Caco-2 (cell line): ENCODE results near the gene KHSRP. TPM values are rescaled to one million over a fixed set of nuclear protein-coding genes. Genes with fewer than 3 reads are reported as not detected.

Source experiments
- BruUV-seq: library from RNA; stranded (reverse); fragments of 400-500 nt; replicated peaks from 2 replicates; lab custom pipeline; 2021; lab: Mats Ljungman, UMichigan
- CTCF ChIA-PET: fragments of 300-600 bp; sonication (Branson Sonifier 250); formaldehyde crosslinking; loops from one replicate; lab custom pipeline; 2022; ENCODE audit warnings: antibody characterized with exemption; lab: Charles Lee
- POLR2A ChIA-PET: fragments of 300-600 bp; sonication (Branson Sonifier 250); formaldehyde crosslinking; loops from one replicate; lab custom pipeline; 2022; ENCODE audit warnings: antibody characterized with exemption; lab: Charles Lee
- DNase-seq, 2 experiments: peaks; one replicate each; pipeline versions ENCODE4 v3.0.0 to v3.0.0-alpha.2; 2020 to 2022
- H3K27me3 ChIP-seq: replicated peaks from 2 replicates; pipeline ENCODE4 v1.6.0; 2011; ENCODE audit warnings: low read length; ENCODE audit not compliant: control insufficient read depth, insufficient read depth
- H3K36me3 ChIP-seq: 2 replicates; pipeline ENCODE4 v1.5.1; 2011; ENCODE audit warnings: low read length; ENCODE audit not compliant: control insufficient read depth, insufficient read depth
- H3K4me1 ChIP-seq: fragments of 250-450 bp; sonication (Bioruptor Pico); 2 replicates; pipeline ENCODE4 v1.5.1; 2020; ENCODE audit warnings: mild to moderate bottlenecking
- H3K4me3 ChIP-seq: 2 replicates; pipeline ENCODE4 v1.5.1; 2011; ENCODE audit warnings: low read depth, mild to moderate bottlenecking, control low read depth, low read length
- H3K9me3 ChIP-seq: fragments of 250-450 bp; sonication (Bioruptor Pico); 2 replicates; pipeline ENCODE4 v1.5.1; 2020; ENCODE audit warnings: mild to moderate bottlenecking, moderate library complexity
- H3K27ac Mint-ChIP-seq: one replicate; pipeline ENCODE4 v1.8.0; 2022; ENCODE audit warnings: mixed read lengths; ENCODE audit not compliant: unreplicated experiment
- H3K27me3 Mint-ChIP-seq: one replicate; pipeline ENCODE4 v1.8.0; 2022; ENCODE audit warnings: mixed read lengths; ENCODE audit not compliant: insufficient read depth, unreplicated experiment
- H3K36me3 Mint-ChIP-seq: one replicate; pipeline ENCODE4 v1.8.0; 2022; ENCODE audit warnings: mild to moderate bottlenecking, mixed read lengths; ENCODE audit not compliant: insufficient read depth, unreplicated experiment
- H3K4me1 Mint-ChIP-seq: one replicate; pipeline ENCODE4 v1.8.0; 2022; ENCODE audit warnings: low read depth, mixed read lengths; ENCODE audit not compliant: unreplicated experiment
- H3K4me3 Mint-ChIP-seq: one replicate; pipeline ENCODE4 v1.8.0; 2022; ENCODE audit warnings: mild to moderate bottlenecking, moderate library complexity, mixed read lengths; ENCODE audit not compliant: unreplicated experiment
- H3K9me3 Mint-ChIP-seq: one replicate; pipeline ENCODE4 v1.8.0; 2022; ENCODE audit warnings: mixed read lengths; ENCODE audit not compliant: unreplicated experiment
- intact Hi-C: fragments of 100-400 bp; cut with micrococcal nuclease; formaldehyde crosslinking; loops from one replicate; pipeline ENCODE4 v1.10.0; 2022; ENCODE audit not compliant: unreplicated experiment
- total RNA-seq: library from RNA; stranded (reverse); gene quantifications from 2 replicates; pipeline ENCODE4 v1.2.3, GENCODE V29; 2022
- TF ChIP-seq, protein P1 (sequence below), 2 experiments: fragments of 200-600 bp in 1 of 2; IDR thresholded peaks; 1 replicate in 1 of 2; 2 replicates in 1 of 2; pipeline versions ENCODE4 v1.5.1 to v1.8.0; 2011 to 2022; ENCODE audit warnings: antibody characterized with exemption in 1 of 2, control low read depth in 1 of 2, inconsistent platforms in 1 of 2, low read depth in 1 of 2, low read length in 1 of 2, mild to moderate bottlenecking in 1 of 2, moderate library complexity in 1 of 2; ENCODE audit not compliant: insufficient read depth in 1 of 2, severe bottlenecking in 1 of 2, unreplicated experiment in 1 of 2

Gene KHSRP
- total RNA-seq, 1 experiment from 2014 or later, result 610 TPM

DNA sequence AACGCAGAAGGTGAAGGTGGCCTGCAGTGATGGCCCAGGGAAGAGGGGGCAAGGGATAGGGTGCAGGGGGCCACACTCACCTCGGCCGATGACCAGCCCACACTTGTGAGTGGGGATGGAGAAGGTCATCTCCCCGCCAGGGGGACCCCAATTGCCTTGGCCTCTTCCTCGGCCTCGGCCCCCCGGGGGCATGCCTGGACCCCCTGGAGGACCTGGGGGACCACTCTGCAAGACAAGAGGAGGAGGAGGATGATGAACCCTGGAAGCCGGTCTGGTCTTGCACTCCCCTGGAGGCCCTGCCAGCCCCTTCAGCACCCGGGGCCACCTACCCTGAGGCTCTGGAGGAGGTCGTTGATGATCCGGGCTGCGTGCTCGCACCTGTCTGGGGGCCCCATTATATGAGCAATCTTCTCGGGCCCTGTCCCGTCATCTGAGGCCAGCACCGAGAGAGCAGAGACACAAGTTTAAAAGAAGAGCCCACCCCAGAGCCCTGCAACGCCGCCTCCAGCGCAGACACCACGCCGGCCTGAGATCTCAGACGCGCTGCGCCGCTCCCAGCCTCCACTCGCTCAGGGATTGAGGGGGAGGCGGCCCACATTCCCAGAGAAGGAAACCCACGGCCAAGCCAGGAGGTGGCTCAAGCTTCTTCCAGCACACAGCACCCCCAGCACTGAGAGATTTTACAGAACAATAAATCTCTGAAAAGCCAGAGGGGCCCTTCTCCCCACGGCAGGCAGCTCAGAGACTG lies 7.8 kb downstream of the KHSRP start:
- H3K4me1 ChIP-seq, result no peaks in the 10 kb centered on the region
- no peaks in the 10 kb centered on the region for H3K27me3 ChIP-seq
- CTCF ChIA-PET, result interaction anchor here (1.0 kb wide), 1 partner anchor 100 kb away, joined by 3 read pairs; no protein-coding TSS in a partner anchor
- H3K36me3 ChIP-seq, result peaks cover 7% of the 10 kb centered on the region
- Mint-ChIP-seq H3K4me1 (peaks cover 5% of the 10 kb centered on the region), H3K27ac (no peak overlapping the region), H3K9me3 (no peaks in the 10 kb centered on the region), H3K4me3 (no peak overlapping the region), H3K27me3 (no peaks in the 10 kb centered on the region), H3K36me3 (peaks cover 94% of the 10 kb centered on the region)
- no peaks in the 10 kb centered on the region for H3K9me3 ChIP-seq
- DNase-seq, result no peak
- intact Hi-C loops, result no loop called here
- H3K4me3 ChIP-seq, result no peak overlapping the region
- POLR2A ChIA-PET, result no interaction called here
- TF ChIP-seq, protein P1, sequence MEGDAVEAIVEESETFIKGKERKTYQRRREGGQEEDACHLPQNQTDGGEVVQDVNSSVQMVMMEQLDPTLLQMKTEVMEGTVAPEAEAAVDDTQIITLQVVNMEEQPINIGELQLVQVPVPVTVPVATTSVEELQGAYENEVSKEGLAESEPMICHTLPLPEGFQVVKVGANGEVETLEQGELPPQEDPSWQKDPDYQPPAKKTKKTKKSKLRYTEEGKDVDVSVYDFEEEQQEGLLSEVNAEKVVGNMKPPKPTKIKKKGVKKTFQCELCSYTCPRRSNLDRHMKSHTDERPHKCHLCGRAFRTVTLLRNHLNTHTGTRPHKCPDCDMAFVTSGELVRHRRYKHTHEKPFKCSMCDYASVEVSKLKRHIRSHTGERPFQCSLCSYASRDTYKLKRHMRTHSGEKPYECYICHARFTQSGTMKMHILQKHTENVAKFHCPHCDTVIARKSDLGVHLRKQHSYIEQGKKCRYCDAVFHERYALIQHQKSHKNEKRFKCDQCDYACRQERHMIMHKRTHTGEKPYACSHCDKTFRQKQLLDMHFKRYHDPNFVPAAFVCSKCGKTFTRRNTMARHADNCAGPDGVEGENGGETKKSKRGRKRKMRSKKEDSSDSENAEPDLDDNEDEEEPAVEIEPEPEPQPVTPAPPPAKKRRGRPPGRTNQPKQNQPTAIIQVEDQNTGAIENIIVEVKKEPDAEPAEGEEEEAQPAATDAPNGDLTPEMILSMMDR (IDR thresholded peaks at IDR 0.05; ENCODE audit: insufficient read depth in 1 of 2, low read depth in 1 of 2, low read length in 1 of 2, severe bottlenecking in 1 of 2, unreplicated experiment in 1 of 2), result no peak
- BruUV-seq, result no TSS peak

DNA sequence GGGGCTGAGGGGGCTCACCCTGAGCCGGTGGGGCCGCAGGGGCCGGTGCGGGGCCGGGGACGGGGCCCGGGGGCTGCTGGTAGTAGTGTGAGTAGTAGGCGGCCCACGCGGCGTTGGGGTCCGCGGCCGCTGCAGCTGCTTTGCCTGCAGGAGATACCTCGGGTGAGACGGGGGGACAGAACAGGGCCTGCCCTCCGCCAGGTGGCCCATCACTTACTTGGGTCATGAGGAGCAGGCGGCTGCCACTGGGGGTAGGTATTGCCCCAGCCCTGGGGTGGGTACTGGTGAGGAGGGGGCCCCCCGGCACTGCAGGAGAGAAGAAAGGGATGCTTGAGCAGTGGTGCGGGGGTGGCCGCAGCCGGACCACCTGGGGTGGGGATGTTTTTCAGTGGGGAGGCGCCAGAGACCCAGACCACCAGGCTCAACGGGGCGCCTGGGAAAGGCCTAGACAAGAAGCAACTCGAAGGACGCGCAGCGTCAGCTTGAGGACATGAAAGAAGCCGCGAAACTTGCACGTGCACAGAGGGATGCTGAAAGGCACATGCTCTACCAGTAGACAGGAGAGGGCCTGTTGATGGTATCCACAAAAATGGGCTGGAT lies 8.9 kb downstream of the KHSRP start:
- H3K36me3 ChIP-seq, result peaks cover 5% of the 10 kb centered on the region
- DNase-seq, result no peak
- BruUV-seq, result no TSS peak
- no peaks in the 10 kb centered on the region for H3K9me3 ChIP-seq
- H3K27me3 ChIP-seq, result no peaks in the 10 kb centered on the region
- H3K27me3 Mint-ChIP-seq, result no peaks in the 10 kb centered on the region
- H3K4me3 ChIP-seq, result no peak overlapping the region
- H3K4me1 ChIP-seq, result no peaks in the 10 kb centered on the region
- POLR2A ChIA-PET, result no interaction called here
- no peaks in the 10 kb centered on the region for H3K9me3 Mint-ChIP-seq
- H3K4me3 Mint-ChIP-seq, result no peak overlapping the region
- H3K4me1 Mint-ChIP-seq, result peaks cover 5% of the 10 kb centered on the region
- TF ChIP-seq, protein P1 (IDR thresholded peaks at IDR 0.05; ENCODE audit: insufficient read depth in 1 of 2, low read depth in 1 of 2, low read length in 1 of 2, severe bottlenecking in 1 of 2, unreplicated experiment in 1 of 2), result no peak
- no peak overlapping the region for H3K27ac Mint-ChIP-seq
- H3K36me3 Mint-ChIP-seq, result peaks cover 86% of the 10 kb centered on the region
- intact Hi-C loops, result no loop called here
- CTCF ChIA-PET, result no interaction called here

DNA sequence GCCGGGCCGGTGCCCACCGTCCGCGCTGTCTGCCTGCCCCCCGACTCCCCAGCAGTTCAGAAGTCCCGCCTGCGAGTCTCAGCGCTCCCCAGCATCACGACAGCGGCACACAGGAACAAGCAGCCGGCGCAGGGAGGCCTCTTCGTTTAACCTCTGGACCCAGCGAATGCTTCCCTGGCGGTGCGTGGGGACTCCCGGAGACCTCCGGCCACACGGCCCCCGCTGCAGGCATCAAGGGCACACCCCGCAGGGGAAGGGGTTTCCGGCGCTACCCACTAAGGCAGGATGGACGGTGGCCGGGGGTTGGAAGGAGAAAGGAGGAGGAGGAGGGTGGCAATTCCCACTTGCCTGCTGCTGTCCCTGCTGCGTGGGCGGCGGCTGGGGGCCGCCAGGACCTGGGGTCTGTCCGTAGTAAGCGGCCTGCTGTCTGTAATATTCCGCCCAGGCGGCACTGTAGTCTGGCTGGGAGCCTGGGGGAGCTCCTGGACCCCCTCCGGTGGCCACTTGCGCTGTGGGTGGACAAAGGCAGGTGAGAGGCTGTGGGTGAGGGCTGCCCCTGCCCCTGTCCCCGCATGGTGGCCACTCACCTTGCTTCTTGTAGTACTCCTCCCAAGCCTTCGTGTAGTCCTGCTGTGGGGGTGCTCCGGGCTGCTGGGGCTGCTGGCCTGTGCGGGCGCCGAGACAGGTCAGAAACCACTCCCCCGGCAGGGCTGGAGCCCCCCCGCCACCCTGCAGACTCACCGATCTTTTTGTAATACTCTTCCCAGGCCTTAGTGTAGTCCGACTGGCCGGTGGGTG lies 9.6 kb downstream of the KHSRP start:
- no TSS peak for BruUV-seq
- TF ChIP-seq, protein P1 (IDR thresholded peaks at IDR 0.05; ENCODE audit: insufficient read depth in 1 of 2, low read depth in 1 of 2, low read length in 1 of 2, severe bottlenecking in 1 of 2, unreplicated experiment in 1 of 2), result no peak
- Mint-ChIP-seq H3K27ac (no peak overlapping the region), H3K9me3 (no peaks in the 10 kb centered on the region), H3K36me3 (peaks cover 79% of the 10 kb centered on the region), H3K27me3 (no peaks in the 10 kb centered on the region), H3K4me1 (peaks cover 5% of the 10 kb centered on the region), H3K4me3 (no peak overlapping the region)
- Histone ChIP-seq H3K27me3 (no peaks in the 10 kb centered on the region), H3K4me3 (no peak overlapping the region), H3K9me3 (no peaks in the 10 kb centered on the region), H3K4me1 (no peaks in the 10 kb centered on the region), H3K36me3 (peaks cover 5% of the 10 kb centered on the region)
- ChIA-PET POLR2A (no interaction called here), CTCF (interaction anchor here (0.6 kb wide), 1 partner anchor 12 kb away, joined by 3 read pairs; no protein-coding TSS in a partner anchor)
- peak in 1 of 2 experiments; percentile 32 for DNase-seq
- intact Hi-C loops, result no loop called here
